ENCODE data around the gene MRPL20. TPM values are rescaled to one million over a fixed set of nuclear protein-coding genes. Genes with fewer than 3 reads are reported as not detected.

MRPL20 gene
- total and polyA plus RNA-seq, 9 of the 15 experiments (the other 6 are each of a cell fraction or from before 2014, with no cell fraction given), result 180 to 671 (median 229) TPM

GRCh38 chr1:1353389-1354151, 53.5 kb downstream of the MRPL20 start:
- no peak for FAIRE-seq
- no TSS peak for BruUV-seq (replicated peaks)
- peak; percentile 82 for TF ChIP-seq ZBTB33 (CRISPR knock-in tag; IDR thresholded peaks at IDR 0.05)
- no peak for TF ChIP-seq ZNF311 (CRISPR knock-in tag; IDR thresholded peaks at IDR 0.05)
- no peak for TF ChIP-seq GTF2E2 (tag; IDR thresholded peaks at IDR 0.05)
- TF ChIP-seq HMG20A (CRISPR knock-in tag; conservative IDR thresholded peaks at IDR 0.05), result no peak
- TF ChIP-seq CAMTA2 (CRISPR knock-in tag; conservative IDR thresholded peaks at IDR 0.05), result no peak
- TF ChIP-seq ARID3B (CRISPR knock-in tag; IDR thresholded peaks at IDR 0.05; ENCODE audit: borderline replicate concordance), result no peak
- TF ChIP-seq HNRNPL (IDR thresholded peaks at IDR 0.05; ENCODE audit: low read depth, low read length), result 0 out of 2 replicates have a peak, but pooled peaks have one; percentile 27
- TF ChIP-seq KDM5B (IDR thresholded peaks at IDR 0.05; ENCODE audit: insufficient replicate concordance, low read depth, low read length), result peak; percentile 23
- no peak for TF ChIP-seq RNF2 (IDR thresholded peaks at IDR 0.05)
- TF ChIP-seq PTBP1 (IDR thresholded peaks at IDR 0.05; ENCODE audit: low read depth, low read length), result no peak
- TF ChIP-seq MITF (IDR thresholded peaks at IDR 0.05), result no peak
- no peak for TF ChIP-seq ARID2 (IDR thresholded peaks at IDR 0.05)
- TF ChIP-seq ZNF830 (CRISPR knock-in tag; IDR thresholded peaks at IDR 0.05), result no peak
- no peak for TF ChIP-seq RBM14 (IDR thresholded peaks at IDR 0.05; ENCODE audit: borderline replicate concordance, insufficient read depth, low read depth, low read length)
- TF ChIP-seq ZNF512 (tag; IDR thresholded peaks at IDR 0.05), result no peak
- TF ChIP-seq SMAD2 (IDR thresholded peaks at IDR 0.05; ENCODE audit: low read depth, low read length), result no peak
- TF ChIP-seq BCOR (IDR thresholded peaks at IDR 0.05), result no peak

More at GRCh38 chr1:1353389-1354151, 53.5 kb downstream of the MRPL20 start:
- Histone ChIP-seq H4K20me1 (replicated peaks; ENCODE audit: control insufficient read depth, insufficient read depth, low read length) (peaks cover 3% of the 10 kb centered on the region; the same call in 1 of the 2 replicates), H3K36me3 (ENCODE audit: control insufficient read depth, insufficient read depth, low read length) (no peaks in the 10 kb centered on the region), H3K9ac (ENCODE audit: insufficient read depth in 1 of 2, low read depth in 2 of 2, low read length in 2 of 2) (peak overlapping the region in 1 of 2 experiments; percentile 69; a peak in 2 of 4 replicates), H3K4me3 (no peak overlapping the region), H3K27ac (ENCODE audit: extremely low read depth, low read depth, low read length) (no peak overlapping the region), H2AFZ (ENCODE audit: low read depth, low read length) (no peak overlapping the region), H3K9me1 (ENCODE audit: control insufficient read depth, insufficient read depth, low read length) (no peaks in the 10 kb centered on the region), H3K27me3 (ENCODE audit: control insufficient read depth in 2 of 2, insufficient read depth in 2 of 2, low read length in 2 of 2) (no peaks in the 10 kb centered on the region), H3K9me3 (replicated peaks; ENCODE audit: control insufficient read depth, insufficient read depth, low read depth, low read length) (no peaks in the 10 kb centered on the region), H3K4me2 (ENCODE audit: insufficient read depth, low read length) (no peak overlapping the region), H3K79me2 (ENCODE audit: control insufficient read depth, insufficient read depth, low read length) (peaks cover 16% of the 10 kb centered on the region), H3K4me1 (replicated peaks in 1 of 2; ENCODE audit: control insufficient read depth in 2 of 2, insufficient read depth in 2 of 2, low read length in 2 of 2) (peaks cover 16 to 76% of the 10 kb centered on the region in 2 experiments)
- ATAC-seq (no peak), DNase-seq (ENCODE audit: extremely low read depth in 1 of 4, low spot score in 3 of 4) (no peak)
- 71% methylated on average over 26 of the region's 28 CpGs for WGBS (ENCODE audit: insufficient coverage, low coverage, missing lambda C conversion rate)
- POLR2A ChIA-PET, result interaction anchor here (0.5 to 1.1 kb wide), 4 partner anchors 15 to 141 kb away, joined by 3 read pairs; no protein-coding TSS in a partner anchor
- intact Hi-C loops (cut with micrococcal nuclease) (no loop called here), in situ Hi-C loops (cut with MboI) (no loop called here)
- CTCF ChIA-PET (ENCODE audit: low intra/inter-chr PET ratio), result no interaction called here
